Measurements from ENCODE around the gene SGSM1.
"Not testable (repeated sequence)": the region's sequence is repeated elsewhere in the genome, so short reads cannot be mapped to it uniquely, and the experiment has no call there.

The SGSM1 gene

GRCh38 chr22:24836282-24836681, 30.3 kb downstream of the SGSM1 start:
- DNase-seq (ENCODE audit: low read depth in 2 of 2) = no peak

- not testable (repeated sequence) for DNase-seq (ENCODE audit: low read depth in 2 of 2)
Measured at GRCh38 chr22:24837517-24837916, 31.5 kb downstream of the SGSM1 start.

GRCh38 chr22:24841261-24841660, 35.2 kb downstream of the SGSM1 start:
- DNase-seq (ENCODE audit: low read depth in 2 of 2) = no peak

GRCh38 chr22:24843048-24843447, 37.0 kb downstream of the SGSM1 start:
- DNase-seq (ENCODE audit: low read depth in 2 of 2) = no peak

GRCh38 chr22:24845041-24845898, 39.3 kb downstream of the SGSM1 start:
- no peak for DNase-seq (ENCODE audit: low read depth in 2 of 2)

- DNase-seq (ENCODE audit: low read depth in 2 of 2) = no peak
Measured at GRCh38 chr22:24847490-24847889, 41.5 kb downstream of the SGSM1 start.

GRCh38 chr22:24848559-24849168, 42.7 kb downstream of the SGSM1 start:
- no peak for DNase-seq (ENCODE audit: low read depth in 2 of 2)

- DNase-seq (ENCODE audit: low read depth in 2 of 2) = no peak
Measured at GRCh38 chr22:24855794-24856193, 49.8 kb downstream of the SGSM1 start.

GRCh38 chr22:24857576-24857975, 51.6 kb downstream of the SGSM1 start:
- DNase-seq (ENCODE audit: low read depth in 2 of 2) = no peak

GRCh38 chr22:24859587-24859986, 53.6 kb downstream of the SGSM1 start:
- no peak for DNase-seq (ENCODE audit: low read depth in 2 of 2)

- no peak for DNase-seq (ENCODE audit: low read depth in 2 of 2)
Measured at GRCh38 chr22:24865508-24865907, 59.5 kb downstream of the SGSM1 start.

- no peak for DNase-seq (ENCODE audit: low read depth in 2 of 2)
Measured at GRCh38 chr22:24867323-24868022, 61.5 kb downstream of the SGSM1 start.

GRCh38 chr22:24868979-24869378, 63.0 kb downstream of the SGSM1 start:
- no peak for DNase-seq (ENCODE audit: low read depth in 2 of 2)

GRCh38 chr22:24871611-24872205, 65.7 kb downstream of the SGSM1 start:
- DNase-seq (ENCODE audit: low read depth in 2 of 2) = no peak

GRCh38 chr22:24873226-24873625, 67.2 kb downstream of the SGSM1 start:
- DNase-seq (ENCODE audit: low read depth in 2 of 2) = no peak

GRCh38 chr22:24875862-24876506, 70.0 kb downstream of the SGSM1 start:
- DNase-seq (ENCODE audit: low read depth in 2 of 2) = no peak

GRCh38 chr22:24876700-24877099, 70.7 kb downstream of the SGSM1 start:
- no peak for DNase-seq (ENCODE audit: low read depth in 2 of 2)

GRCh38 chr22:24878969-24879368, 73.0 kb downstream of the SGSM1 start:
- DNase-seq (ENCODE audit: low read depth in 2 of 2) = no peak

GRCh38 chr22:24883432-24883831, 77.4 kb downstream of the SGSM1 start:
- no peak for DNase-seq (ENCODE audit: low read depth in 2 of 2)

GRCh38 chr22:24887260-24887659, 81.2 kb downstream of the SGSM1 start:
- DNase-seq (ENCODE audit: low read depth in 2 of 2) = no peak

- no peak for DNase-seq (ENCODE audit: low read depth in 2 of 2)
Measured at GRCh38 chr22:24893341-24894070, 87.5 kb downstream of the SGSM1 start.

Data from stimulated activated CD4-positive, alpha-beta T cell treated with anti-CD3 and anti-CD28 coated beads, Interleukin-1b, Interleukin-23, amount 100 ng/mL, for 4 hours (primary cell).